Activated CD4-positive, alpha-beta memory T cell treated with anti-CD3 and anti-CD28 coated beads for 36 hours (primary cell): Measurements from ENCODE around the gene LY6G6C. TPM values are rescaled to one million over a fixed set of nuclear protein-coding genes. Genes with fewer than 3 reads are reported as not detected.

ENCODE experiments used
- CTCF ChIA-PET: fragments of 350-600 bp; sonication (Branson Sonifier 250); formaldehyde crosslinking; loops from one replicate; lab custom pipeline; 2021; ENCODE audit warnings: antibody characterized with exemption, inconsistent platforms; lab: Charles Lee
- POLR2A ChIA-PET: fragments of 350-600 bp; sonication (Branson Sonifier 250); formaldehyde crosslinking; loops from one replicate; lab custom pipeline; 2021; ENCODE audit warnings: antibody characterized with exemption; lab: Charles Lee
- DNase-seq: peaks from one replicate; pipeline ENCODE4 v3.0.0-alpha.2; 2020
- H3K27ac Mint-ChIP-seq: one replicate; pipeline ENCODE4 v1.8.0; 2021; ENCODE audit warnings: mixed read lengths
- H3K27me3 Mint-ChIP-seq: one replicate; pipeline ENCODE4 v1.8.0; 2021; ENCODE audit warnings: mixed read lengths
- H3K36me3 Mint-ChIP-seq: one replicate; pipeline ENCODE4 v1.8.0; 2021; ENCODE audit warnings: mixed read lengths
- H3K4me1 Mint-ChIP-seq: one replicate; pipeline ENCODE4 v1.8.0; 2021; ENCODE audit warnings: low read depth, mixed read lengths
- H3K4me3 Mint-ChIP-seq: one replicate; pipeline ENCODE4 v1.8.0; 2021; ENCODE audit warnings: mild to moderate bottlenecking, mixed read lengths
- H3K9me3 Mint-ChIP-seq: one replicate; pipeline ENCODE4 v1.8.0; 2021; ENCODE audit warnings: mixed read lengths
- intact Hi-C: fragments of 100-400 bp; cut with micrococcal nuclease; formaldehyde crosslinking; loops from one replicate; pipeline ENCODE4 v1.15.1; 2023
- total RNA-seq, 2 experiments: library from RNA; stranded (reverse); gene quantifications; one replicate each; pipeline ENCODE4 v1.2.3, GENCODE V29; 2021

LY6G6C gene
- total RNA-seq, 2 experiments from 2014 or later: not detected

GRCh38 chr6:31723980-31724691 lies 2.6 kb upstream of the LY6G6C start:
- no peak for DNase-seq
- ChIA-PET CTCF (interaction anchor here (1.0 kb wide), 1 partner anchor 32 kb away, joined by 4 read pairs; no protein-coding TSS in a partner anchor), POLR2A (interaction anchor here (1.2 kb wide), 1 partner anchor 89 kb away, joined by 4 read pairs; no protein-coding TSS in a partner anchor)
- Mint-ChIP-seq H3K9me3 (no peaks in the 10 kb centered on the region), H3K4me1 (peaks cover 31% of the 10 kb centered on the region), H3K36me3 (no peaks in the 10 kb centered on the region), H3K27me3 (no peaks in the 10 kb centered on the region), H3K4me3 (no peak overlapping the region), H3K27ac (no peak overlapping the region)
- intact Hi-C loops: no loop called here

- DNase-seq: no peak
- H3K4me3 Mint-ChIP-seq: no peak within 1 kb of the TSS
- H3K9me3 Mint-ChIP-seq: no peaks in the 10 kb centered on the region
- ChIA-PET POLR2A (no interaction called here), CTCF (interaction anchor here (1.0 kb wide), 1 partner anchor 31 kb away, joined by 4 read pairs; no protein-coding TSS in a partner anchor)
- H3K27me3 Mint-ChIP-seq: no peaks in the 10 kb centered on the region
- peaks cover 24% of the 10 kb centered on the region for H3K4me1 Mint-ChIP-seq
- intact Hi-C loops: no loop called here
- H3K36me3 Mint-ChIP-seq: no peaks in the 10 kb centered on the region
- no peak within 1 kb of the TSS for H3K27ac Mint-ChIP-seq
Observed at GRCh38 chr6:31723245-31723979, 1.9 kb upstream of the LY6G6C start, which contains the start of gene MPIG6B. Gene MPIG6B, plus strand, starts transcription at chr6:31723373. Its CDS starts 11 bp downstream, at chr6:31723384.

GRCh38 chr6:31722173-31722572 lies 627 bp upstream of the LY6G6C start:
- H3K27me3 Mint-ChIP-seq: no peaks in the 10 kb centered on the region
- POLR2A ChIA-PET: interaction anchor here (0.5 kb wide), 1 partner anchor 17 kb away, joined by 3 read pairs; no protein-coding TSS in a partner anchor
- no peak for DNase-seq
- H3K4me1 Mint-ChIP-seq: peaks cover 16% of the 10 kb centered on the region
- no peaks in the 10 kb centered on the region for H3K9me3 Mint-ChIP-seq
- H3K4me3 Mint-ChIP-seq: no peak overlapping the region
- intact Hi-C loops: no loop called here
- no peaks in the 10 kb centered on the region for H3K36me3 Mint-ChIP-seq
- CTCF ChIA-PET: no interaction called here
- H3K27ac Mint-ChIP-seq: no peak overlapping the region

GRCh38 chr6:31720196-31720770 lies 1.3 kb downstream of the LY6G6C start:
- no peaks in the 10 kb centered on the region for H3K36me3 Mint-ChIP-seq
- ChIA-PET CTCF (interaction anchor here (2.0 kb wide), 1 partner anchor 49 kb away, joined by 5 read pairs; no protein-coding TSS in a partner anchor), POLR2A (no interaction called here)

GRCh38 chr6:31719001-31719400 lies 2.5 kb downstream of the LY6G6C start:
- Mint-ChIP-seq H3K4me3 (no peak overlapping the region), H3K27me3 (no peaks in the 10 kb centered on the region), H3K4me1 (no peaks in the 10 kb centered on the region), H3K36me3 (no peaks in the 10 kb centered on the region), H3K9me3 (no peaks in the 10 kb centered on the region), H3K27ac (no peak overlapping the region)
- DNase-seq: no peak
- intact Hi-C loops: no loop called here
- ChIA-PET CTCF (no interaction called here), POLR2A (no interaction called here)

More at GRCh38 chr6:31720196-31720770, 1.3 kb downstream of the LY6G6C start:
- intact Hi-C loops: no loop called here
- DNase-seq: no peak
- no peaks in the 10 kb centered on the region for H3K27me3 Mint-ChIP-seq
- H3K4me3 Mint-ChIP-seq: no peak overlapping the region
- H3K9me3 Mint-ChIP-seq: no peaks in the 10 kb centered on the region
- no peaks in the 10 kb centered on the region for H3K4me1 Mint-ChIP-seq
- no peak overlapping the region for H3K27ac Mint-ChIP-seq

GRCh38 chr6:31718265-31718664 lies 3.3 kb downstream of the LY6G6C start:
- ChIA-PET CTCF (no interaction called here), POLR2A (no interaction called here)
- Mint-ChIP-seq H3K27ac (no peak overlapping the region), H3K4me3 (no peak overlapping the region), H3K27me3 (no peaks in the 10 kb centered on the region), H3K9me3 (no peaks in the 10 kb centered on the region), H3K4me1 (no peaks in the 10 kb centered on the region), H3K36me3 (no peaks in the 10 kb centered on the region)
- DNase-seq: no peak
- intact Hi-C loops: no loop called here

- Mint-ChIP-seq H3K27me3 (no peaks in the 10 kb centered on the region), H3K9me3 (no peaks in the 10 kb centered on the region), H3K27ac (no peak overlapping the region), H3K36me3 (no peaks in the 10 kb centered on the region), H3K4me3 (no peak overlapping the region), H3K4me1 (no peaks in the 10 kb centered on the region)
- POLR2A ChIA-PET: no interaction called here
- CTCF ChIA-PET: no interaction called here
- no peak for DNase-seq
- intact Hi-C loops: no loop called here
Observed at GRCh38 chr6:31717499-31718222, 3.9 kb downstream of the LY6G6C start.

GRCh38 chr6:31715022-31715958 lies 6.3 kb downstream of the LY6G6C start, which contains the start of gene LY6G6D:
Gene LY6G6D, plus strand, starts transcription at chr6:31715348. Its CDS starts 8 bp downstream, at chr6:31715356.
- intact Hi-C loops: no loop called here
- DNase-seq: no peak
- H3K36me3 Mint-ChIP-seq: no peaks in the 10 kb centered on the region
- H3K4me1 Mint-ChIP-seq: peaks cover 2% of the 10 kb centered on the region
- H3K9me3 Mint-ChIP-seq: no peaks in the 10 kb centered on the region
- H3K27ac Mint-ChIP-seq: no peak within 1 kb of the TSS
- H3K4me3 Mint-ChIP-seq: no peak within 1 kb of the TSS
- CTCF ChIA-PET: interaction anchor here (1.1 to 1.4 kb wide), 3 partner anchors 14 to 115 kb away, joined by 3 to 5 read pairs (median 3); no protein-coding TSS in a partner anchor
- no peaks in the 10 kb centered on the region for H3K27me3 Mint-ChIP-seq
- POLR2A ChIA-PET: no interaction called here

- peaks cover 2% of the 10 kb centered on the region for H3K4me1 Mint-ChIP-seq
- intact Hi-C loops: no loop called here
- no peak overlapping the region for H3K27ac Mint-ChIP-seq
- no peaks in the 10 kb centered on the region for H3K36me3 Mint-ChIP-seq
- no peaks in the 10 kb centered on the region for H3K9me3 Mint-ChIP-seq
- H3K27me3 Mint-ChIP-seq: no peaks in the 10 kb centered on the region
- DNase-seq: no peak
- POLR2A ChIA-PET: no interaction called here
- H3K4me3 Mint-ChIP-seq: no peak overlapping the region
- CTCF ChIA-PET: interaction anchor here (1.4 to 2.0 kb wide), 3 partner anchors 24 to 56 kb away, joined by 3 to 6 read pairs (median 4); no protein-coding TSS in a partner anchor
Observed at GRCh38 chr6:31713991-31714684, 7.4 kb downstream of the LY6G6C start.

GRCh38 chr6:31713465-31713864 lies 8.1 kb downstream of the LY6G6C start:
- peaks cover 2% of the 10 kb centered on the region for H3K4me1 Mint-ChIP-seq
- ChIA-PET CTCF (interaction anchor here (1.4 to 2.0 kb wide), 2 partner anchors 32 to 56 kb away, joined by 4 to 6 read pairs; no protein-coding TSS in a partner anchor), POLR2A (no interaction called here)
- intact Hi-C loops: no loop called here
- no peak overlapping the region for H3K4me3 Mint-ChIP-seq
- no peak for DNase-seq
- H3K27me3 Mint-ChIP-seq: no peaks in the 10 kb centered on the region
- no peaks in the 10 kb centered on the region for H3K36me3 Mint-ChIP-seq
- H3K9me3 Mint-ChIP-seq: no peaks in the 10 kb centered on the region
- H3K27ac Mint-ChIP-seq: no peak overlapping the region
